Tibial nerve (tissue), 4 donors: ENCODE results near the gene CEACAM19. TPM values are rescaled to one million over a fixed set of nuclear protein-coding genes. Genes with fewer than 3 reads are reported as not detected.
"Not testable (repeated sequence)": the region's sequence is repeated elsewhere in the genome, so short reads cannot be mapped to it uniquely, and the experiment has no call there.

Source experiments
- DNase-seq, 2 donors: peaks; one replicate each; pipeline ENCODE4 v3.0.0-alpha.2; 2019; ENCODE audit warnings: low spot score in 2 of 2
- H3K27ac ChIP-seq, 4 donors: fragments of 200-600 bp; sonication (generic) in 3 of 4; one replicate each; pipeline ENCODE4 v1.5.1; 2017 to 2019; ENCODE audit warnings: mild to moderate bottlenecking in 1 of 4
- H3K27me3 ChIP-seq, 2 donors: fragments of 200-600 bp; sonication (generic) in 1 of 2; one replicate each; pipeline versions ENCODE4 v1.5.1 to v1.6.0; 2017 to 2019
- H3K36me3 ChIP-seq, 3 donors: fragments of 200-600 bp; sonication (generic); one replicate each; pipeline ENCODE4 v1.5.1; 2018 to 2019
- H3K4me1 ChIP-seq, 4 donors: fragments of 200-600 bp; sonication (generic) in 3 of 4; one replicate each; pipeline ENCODE4 v1.5.1; 2017 to 2019
- H3K4me3 ChIP-seq, 4 donors: fragments of 200-600 bp; sonication (generic) in 3 of 4; one replicate each; pipeline ENCODE4 v1.5.1; 2017 to 2019; ENCODE audit warnings: mild to moderate bottlenecking in 1 of 4, moderate library complexity in 1 of 4
- H3K9me3 ChIP-seq, 4 donors: fragments of 200-600 bp; sonication (generic) in 3 of 4; one replicate each; pipeline ENCODE4 v1.5.1; 2017 to 2019
- EP300 ChIP-seq, 2 donors: sonication (generic); formaldehyde crosslinking; IDR thresholded peaks; one replicate each; pipeline ENCODE4 v1.6.1; 2017; ENCODE audit warnings: antibody characterized with exemption in 2 of 2, mild to moderate bottlenecking in 1 of 2
- POLR2A ChIP-seq, 2 donors: fragments of 450-650 bp; IDR thresholded peaks; one replicate each; pipeline ENCODE4 v1.6.1; 2017; ENCODE audit warnings: antibody characterized with exemption in 2 of 2, mild to moderate bottlenecking in 2 of 2, moderate library complexity in 2 of 2
- WGBS, 2 donors: methylation state at CpG; one replicate each; pipeline ENCODE4 v1.1.5; 2018; 5-methylcytosine and 5-hydroxymethylcytosine counted together
- total RNA-seq, 4 donors: library from RNA; depleted of rRNA; stranded (reverse); fragments of >200 nt; gene quantifications; one replicate each; pipeline ENCODE4 v1.1.0, GENCODE V29; 2016
- TF ChIP-seq, protein P1 (sequence below), 5 experiments: fragments of 200-600 bp in 3 of 5; fragments of 450-650 bp in 2 of 5; sonication (generic) in 3 of 5; IDR thresholded peaks; one replicate each; pipeline ENCODE4 v1.5.1; 2016 to 2019; ENCODE audit warnings: antibody characterized with exemption in 5 of 5, mild to moderate bottlenecking in 3 of 5, moderate library complexity in 2 of 5

Gene CEACAM19
- total RNA-seq, 4 donors from 2014 or later: 10.9 to 38.7 (median 15.4) TPM

DNA sequence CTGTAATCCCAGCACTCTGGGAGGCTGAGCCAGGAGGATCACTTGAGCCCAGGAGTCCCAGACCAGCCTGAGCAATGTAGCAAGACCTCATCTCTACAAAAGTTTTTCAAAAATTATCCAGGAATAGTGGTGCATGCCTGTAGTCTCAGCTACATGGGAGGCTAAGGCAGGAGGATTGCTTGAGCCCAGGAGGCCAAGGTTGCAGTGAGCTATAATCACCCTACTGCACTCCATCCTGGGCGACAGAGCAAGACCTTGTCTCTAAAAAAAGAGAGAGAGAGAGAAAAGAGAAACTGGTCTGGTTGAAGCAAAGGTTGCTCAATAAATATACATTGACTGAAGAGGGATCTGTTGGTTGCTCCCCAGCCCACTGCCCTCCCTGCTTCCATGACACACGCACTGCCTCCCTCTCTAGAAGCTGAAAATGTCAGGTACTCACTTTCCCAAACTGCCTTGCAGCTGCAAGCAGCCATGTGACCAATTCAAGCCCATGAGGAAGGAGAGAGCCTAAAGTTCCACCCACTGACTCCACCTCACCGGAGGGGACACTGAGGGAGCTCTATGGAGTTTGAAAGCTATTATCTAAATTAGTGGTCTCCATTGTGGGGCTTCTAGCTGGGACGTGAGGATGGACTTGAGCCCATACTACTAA lies 41.7 kb downstream of the CEACAM19 start:
- Histone ChIP-seq H3K4me1 (peaks cover 0 to 3% (median under 1%) of the 10 kb centered on the region in 4 donors), H3K4me3 (no peak overlapping the region), H3K27me3 (no peaks in the 10 kb centered on the region), H3K27ac (no peak overlapping the region), H3K36me3 (no peaks in the 10 kb centered on the region), H3K9me3 (peaks cover 0 to 12% (median 0%) of the 10 kb centered on the region in 4 donors)
- 55 to 66% methylated on average over 4 of the region's 4 CpGs for WGBS, 2 donors
- TF ChIP-seq EP300 (IDR thresholded peaks at IDR 0.05): no peak
- TF ChIP-seq, protein P1, sequence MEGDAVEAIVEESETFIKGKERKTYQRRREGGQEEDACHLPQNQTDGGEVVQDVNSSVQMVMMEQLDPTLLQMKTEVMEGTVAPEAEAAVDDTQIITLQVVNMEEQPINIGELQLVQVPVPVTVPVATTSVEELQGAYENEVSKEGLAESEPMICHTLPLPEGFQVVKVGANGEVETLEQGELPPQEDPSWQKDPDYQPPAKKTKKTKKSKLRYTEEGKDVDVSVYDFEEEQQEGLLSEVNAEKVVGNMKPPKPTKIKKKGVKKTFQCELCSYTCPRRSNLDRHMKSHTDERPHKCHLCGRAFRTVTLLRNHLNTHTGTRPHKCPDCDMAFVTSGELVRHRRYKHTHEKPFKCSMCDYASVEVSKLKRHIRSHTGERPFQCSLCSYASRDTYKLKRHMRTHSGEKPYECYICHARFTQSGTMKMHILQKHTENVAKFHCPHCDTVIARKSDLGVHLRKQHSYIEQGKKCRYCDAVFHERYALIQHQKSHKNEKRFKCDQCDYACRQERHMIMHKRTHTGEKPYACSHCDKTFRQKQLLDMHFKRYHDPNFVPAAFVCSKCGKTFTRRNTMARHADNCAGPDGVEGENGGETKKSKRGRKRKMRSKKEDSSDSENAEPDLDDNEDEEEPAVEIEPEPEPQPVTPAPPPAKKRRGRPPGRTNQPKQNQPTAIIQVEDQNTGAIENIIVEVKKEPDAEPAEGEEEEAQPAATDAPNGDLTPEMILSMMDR (IDR thresholded peaks at IDR 0.05): no peak
- no peak for TF ChIP-seq POLR2A (IDR thresholded peaks at IDR 0.05)
- no peak for DNase-seq

DNA sequence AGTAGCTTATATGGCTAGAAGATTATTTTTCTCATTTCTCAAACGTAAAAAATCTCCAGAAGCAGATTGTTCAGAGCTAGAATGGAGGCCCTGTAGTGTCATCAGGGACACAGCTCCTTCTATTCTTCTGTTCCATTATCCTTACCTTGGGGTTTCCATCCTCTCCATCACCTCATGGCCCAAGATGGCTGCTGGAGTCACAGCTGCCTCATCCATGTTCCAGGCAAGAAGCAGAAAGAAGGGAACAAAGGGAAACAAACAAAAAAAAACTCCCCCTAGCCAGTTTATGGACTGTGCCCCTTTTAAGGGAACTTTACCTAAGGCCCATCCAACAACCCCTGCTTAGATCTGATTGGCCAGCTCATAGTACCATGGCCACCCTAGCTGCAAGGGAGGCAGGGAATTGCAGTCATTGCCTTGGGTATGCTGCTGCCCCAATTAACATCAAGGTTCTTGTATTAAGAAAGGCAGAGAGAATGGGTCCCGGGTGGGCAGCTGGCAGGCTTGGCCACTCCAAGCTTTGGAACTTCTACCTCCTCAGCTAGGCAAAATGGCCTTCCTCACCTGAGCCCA lies 43.4 kb downstream of the CEACAM19 start:
- H3K9me3 ChIP-seq: peaks cover 0 to 12% (median 0%) of the 10 kb centered on the region in 4 donors
- 50% methylated on average over 2 of the region's 2 CpGs for WGBS, 2 donors
- no peak overlapping the region for H3K4me3 ChIP-seq
- TF ChIP-seq EP300 (IDR thresholded peaks at IDR 0.05) (no peak), POLR2A (IDR thresholded peaks at IDR 0.05) (no peak)
- TF ChIP-seq, protein P1 (IDR thresholded peaks at IDR 0.05): no peak
- no peaks in the 10 kb centered on the region for H3K27me3 ChIP-seq
- no peaks in the 10 kb centered on the region for H3K36me3 ChIP-seq
- H3K27ac ChIP-seq: no peak overlapping the region
- no peak for DNase-seq
- H3K4me1 ChIP-seq: peaks cover 0 to 18% (median 11%) of the 10 kb centered on the region in 4 donors

DNA sequence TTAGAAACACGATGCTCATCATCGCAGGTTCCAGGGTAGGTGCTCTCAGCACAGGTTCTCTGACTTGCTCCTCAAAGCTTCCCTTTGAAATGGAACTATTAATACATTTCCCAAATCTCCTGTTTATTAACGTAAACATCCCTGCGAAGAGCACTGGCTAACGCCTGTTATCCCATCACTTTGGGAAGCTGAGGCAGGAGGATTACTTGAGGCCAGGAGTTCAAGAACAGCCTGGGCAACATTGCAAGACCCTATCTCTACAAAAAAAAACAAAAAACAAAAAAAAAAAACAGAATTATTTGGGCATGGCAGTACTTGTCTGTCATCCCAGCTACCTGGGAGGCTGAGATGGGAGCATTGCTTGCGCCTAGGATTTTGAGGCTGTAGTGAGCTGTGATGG lies 46.3 kb downstream of the CEACAM19 start:
- no peak overlapping the region for H3K4me3 ChIP-seq
- H3K27ac ChIP-seq: peak overlapping the region in 2 of 4 donors; percentile 48 to 63
- WGBS, 2 donors: 91% methylated on average over 6 of the region's 6 CpGs
- TF ChIP-seq POLR2A (IDR thresholded peaks at IDR 0.05) (no peak), EP300 (IDR thresholded peaks at IDR 0.05) (no peak)
- TF ChIP-seq, protein P1 (IDR thresholded peaks at IDR 0.05): no peak
- peaks cover 0 to 41% (median 14%) of the 10 kb centered on the region in 4 donors for H3K4me1 ChIP-seq
- H3K36me3 ChIP-seq: no peaks in the 10 kb centered on the region
- no peaks in the 10 kb centered on the region for H3K27me3 ChIP-seq
- DNase-seq: no peak
- H3K9me3 ChIP-seq: peaks cover 0 to 12% (median 0%) of the 10 kb centered on the region in 4 donors

DNA sequence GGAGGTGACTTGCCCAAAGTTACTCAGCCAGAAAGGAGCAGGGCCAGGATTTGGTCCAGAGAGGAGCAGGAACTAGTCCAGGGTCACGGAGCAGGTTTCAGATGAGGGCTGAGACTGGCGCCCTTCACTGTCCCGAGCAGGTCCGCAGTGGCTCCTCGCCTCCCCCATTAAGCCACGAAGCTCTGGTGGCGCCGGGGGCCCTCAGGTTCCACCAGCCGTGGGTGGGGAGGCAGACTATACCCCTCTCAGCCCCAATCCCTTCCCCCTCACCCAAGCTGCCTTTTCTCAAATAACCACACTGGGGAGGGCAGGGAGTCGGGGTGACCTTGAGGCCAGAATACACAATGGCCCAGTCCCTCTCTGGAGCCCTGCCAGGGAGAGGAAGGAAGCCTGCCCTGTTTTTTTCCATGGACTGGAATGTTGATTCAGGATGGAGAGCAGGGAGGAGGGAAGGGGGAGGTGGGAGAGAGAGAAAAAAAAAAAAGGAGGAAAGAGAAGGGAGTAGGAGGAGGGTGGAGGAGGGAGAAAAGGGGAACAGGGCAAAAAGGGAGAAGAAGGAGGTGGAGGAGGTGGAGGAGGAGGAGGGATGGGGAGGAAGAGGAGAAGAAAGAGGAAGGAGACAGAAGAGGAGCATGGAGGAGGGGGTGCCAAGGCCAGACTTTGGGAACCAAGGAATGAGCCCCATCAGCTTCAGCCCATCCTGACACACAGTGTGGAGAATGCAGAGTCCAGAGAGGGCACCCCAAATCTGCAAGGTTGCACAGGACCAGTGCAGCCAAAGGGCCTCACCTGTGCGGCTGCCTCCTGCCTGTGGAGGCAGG lies 47.4 kb downstream of the CEACAM19 start:
- H3K27ac ChIP-seq: peak overlapping the region in 3 of 4 donors; percentile 48 to 73 (median 63)
- peaks cover 0 to 12% (median 0%) of the 10 kb centered on the region in 4 donors for H3K9me3 ChIP-seq
- H3K36me3 ChIP-seq: no peaks in the 10 kb centered on the region
- H3K4me1 ChIP-seq: peaks cover 0 to 45% (median 15%) of the 10 kb centered on the region in 4 donors
- no peak for TF ChIP-seq POLR2A (IDR thresholded peaks at IDR 0.05)
- TF ChIP-seq EP300 (IDR thresholded peaks at IDR 0.05): peak in 1 of 2 donors; percentile 31
- 17 to 23% methylated on average over 10 to 11 of the region's 11 CpGs for WGBS, 2 donors
- DNase-seq: peak in 1 of 2 donors; percentile 45
- H3K27me3 ChIP-seq: no peaks in the 10 kb centered on the region
- no peak overlapping the region for H3K4me3 ChIP-seq

DNA sequence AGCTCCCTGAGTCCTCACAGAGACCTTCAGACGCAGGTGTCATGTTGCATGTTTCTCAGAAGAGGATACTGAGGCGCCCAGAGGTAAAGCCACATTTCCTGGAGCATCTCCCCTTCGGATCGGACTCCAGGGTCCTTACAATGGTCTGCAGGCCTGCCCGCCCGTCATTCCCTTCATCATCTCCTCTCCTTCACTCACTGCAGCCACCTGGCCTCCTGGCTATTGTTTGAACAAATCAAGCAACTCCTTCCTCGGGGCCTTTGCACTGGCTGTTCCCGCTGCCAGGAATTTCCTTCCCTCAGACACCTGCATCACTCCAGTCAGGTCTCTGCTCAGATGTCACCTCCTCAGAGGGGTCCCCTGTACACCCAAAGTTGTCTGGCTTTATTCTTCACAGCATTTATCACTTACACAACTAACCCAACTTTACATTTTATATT lies 48.0 kb downstream of the CEACAM19 start:
- H3K9me3 ChIP-seq: peaks cover 0 to 12% (median 0%) of the 10 kb centered on the region in 4 donors
- H3K4me3 ChIP-seq: no peak overlapping the region
- peaks cover 0 to 50% (median 19%) of the 10 kb centered on the region in 4 donors for H3K4me1 ChIP-seq
- TF ChIP-seq, protein P1 (IDR thresholded peaks at IDR 0.05): no peak
- no peak for TF ChIP-seq EP300 (IDR thresholded peaks at IDR 0.05)
- TF ChIP-seq POLR2A (IDR thresholded peaks at IDR 0.05): no peak
- no peak for DNase-seq
- H3K27me3 ChIP-seq: no peaks in the 10 kb centered on the region
- no peaks in the 10 kb centered on the region for H3K36me3 ChIP-seq
- WGBS, 2 donors: 74 to 80% methylated on average over 8 of the region's 8 CpGs
- H3K27ac ChIP-seq: no peak overlapping the region

DNA sequence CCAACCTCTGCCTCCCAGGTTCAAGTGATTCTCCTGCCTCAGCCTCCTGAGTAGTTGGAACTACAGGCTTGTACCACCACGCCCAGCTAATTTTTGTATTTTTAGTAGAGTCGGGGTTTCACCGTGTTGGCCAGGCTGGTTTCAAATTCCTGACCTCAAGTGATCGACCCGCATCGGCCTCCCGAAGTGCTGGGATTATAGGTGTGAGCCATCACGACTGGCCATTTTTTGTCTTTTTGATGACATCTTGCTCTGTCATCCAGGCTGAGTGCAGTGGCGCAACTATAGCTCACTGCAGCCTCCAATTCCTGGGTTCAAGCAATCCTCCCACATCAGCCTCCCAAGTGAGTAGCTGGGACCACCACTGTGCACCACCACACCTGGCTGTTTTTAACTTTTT lies 49.1 kb downstream of the CEACAM19 start:
- 81% methylated on average over 9 of the region's 9 CpGs for WGBS, 2 donors
- peaks cover 0 to 62% (median 28%) of the 10 kb centered on the region in 4 donors for H3K4me1 ChIP-seq
- not testable (repeated sequence) for H3K27me3 ChIP-seq, H3K4me3 ChIP-seq, H3K9me3 ChIP-seq, DNase-seq, H3K27ac ChIP-seq, H3K36me3 ChIP-seq
